ENCODE data around the gene CD1D.
"Not testable (repeated sequence)": the region's sequence is repeated elsewhere in the genome, so short reads cannot be mapped to it uniquely, and the experiment has no call there.

The CD1D gene

GRCh38 chr1:158180741-158181576, at the start of gene CD1D:
Gene CD1D, plus strand, starts transcription at chr1:158180895. Its CDS starts 207 bp downstream, at chr1:158181102.
- DNase-seq = peak in 1 of 14 donors; percentile 6

GRCh38 chr1:158131217-158131616, 49.5 kb upstream of the CD1D start:
- no peak for DNase-seq

GRCh38 chr1:158140764-158141192, 39.9 kb upstream of the CD1D start:
- DNase-seq = no peak

DNA sequence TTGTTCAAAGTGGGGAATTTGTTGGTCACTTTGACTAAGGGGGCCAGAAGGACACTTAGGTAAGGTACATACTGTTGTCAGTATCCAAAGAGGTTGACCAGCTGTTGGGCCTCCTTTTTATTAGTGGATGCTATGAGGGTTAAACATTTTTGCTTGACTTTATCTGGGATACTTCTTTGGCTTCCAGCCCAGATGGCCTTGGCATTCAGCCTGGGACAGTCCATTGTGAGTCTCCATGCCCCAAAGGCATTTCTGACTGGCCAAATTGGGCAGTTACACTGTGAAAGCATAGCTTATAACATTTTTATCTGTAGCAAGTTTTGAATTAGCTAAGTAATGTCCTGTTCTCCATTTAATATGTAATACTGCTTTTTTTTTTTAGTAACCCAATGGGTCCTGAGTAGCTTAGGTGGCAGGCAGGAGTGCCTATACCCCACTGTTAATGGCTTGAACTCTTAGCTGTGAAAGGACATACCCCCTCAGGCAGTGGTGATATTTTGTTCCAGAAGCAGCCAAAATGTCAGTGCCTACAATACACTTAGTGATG, 35.4 kb upstream of the CD1D start:
- DNase-seq = peak in 8 of 14 donors; percentile 23 to 76 (median 31)

DNA sequence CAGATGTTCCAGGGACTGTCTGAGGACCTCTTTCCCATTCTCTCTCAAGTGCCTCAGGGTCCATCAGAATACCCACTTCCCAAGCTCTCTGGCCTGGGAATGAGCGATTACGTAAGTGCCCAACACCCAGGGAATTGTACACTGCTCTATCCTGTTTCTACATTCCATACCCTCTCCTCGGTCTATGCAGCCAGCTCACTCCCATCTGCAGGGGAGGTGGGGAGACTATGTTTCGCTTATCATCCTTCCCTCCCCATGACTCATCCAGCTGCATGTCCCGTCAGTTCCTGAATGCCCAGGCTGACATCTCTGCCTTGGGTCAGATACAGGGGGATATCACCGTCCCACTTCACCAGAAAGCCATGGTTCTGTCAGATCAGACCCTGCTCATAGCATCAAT, 34.5 kb upstream of the CD1D start:
- DNase-seq = no peak

DNA sequence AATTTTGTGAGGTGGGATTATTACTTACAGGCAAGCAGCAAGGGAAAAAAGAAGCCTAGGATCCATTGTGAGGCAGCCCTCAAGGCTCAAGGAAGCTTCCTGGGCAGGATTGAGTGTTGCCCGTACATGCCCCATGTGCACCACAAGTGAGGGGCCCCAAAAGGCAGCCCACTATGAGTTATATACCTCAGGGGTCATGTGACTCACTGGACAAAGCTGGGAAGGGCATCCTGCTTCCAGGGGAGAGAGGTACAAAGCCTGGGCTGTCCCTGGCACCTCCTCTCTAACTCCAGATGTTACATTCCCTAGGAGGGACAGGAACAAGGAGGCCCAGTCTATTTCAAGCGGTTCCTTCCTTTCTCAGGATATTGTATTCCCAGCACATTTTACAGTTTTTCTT, 34.0 kb upstream of the CD1D start:
- DNase-seq = no peak

- no peak for DNase-seq
These were observed 33.3 kb upstream of the CD1D start for GRCh38 chr1:158147401-158147800.

GRCh38 chr1:158147869-158148268, 32.8 kb upstream of the CD1D start:
- DNase-seq = peak in 1 of 14 donors; percentile 24

DNA sequence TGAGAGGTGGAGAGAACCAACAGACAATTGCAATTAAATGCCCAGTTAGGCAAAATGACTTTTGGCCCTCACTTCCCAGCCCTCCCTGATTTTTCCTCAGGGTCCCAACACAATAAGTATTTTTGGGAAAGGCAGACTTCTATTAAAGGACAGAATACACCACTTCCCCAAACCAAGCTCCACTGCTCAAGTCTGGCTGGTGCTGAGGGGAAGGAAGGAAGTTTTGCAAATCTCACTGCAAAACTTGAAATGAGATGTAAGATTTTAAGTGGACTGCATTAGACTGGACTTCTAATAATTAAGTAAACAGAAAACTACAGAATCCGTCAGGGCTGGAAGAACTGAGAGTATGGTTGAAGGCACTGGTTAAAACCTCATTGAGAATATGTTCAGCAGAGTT, 32.2 kb upstream of the CD1D start:
- peak in 1 of 14 donors; percentile 31 for DNase-seq

DNA sequence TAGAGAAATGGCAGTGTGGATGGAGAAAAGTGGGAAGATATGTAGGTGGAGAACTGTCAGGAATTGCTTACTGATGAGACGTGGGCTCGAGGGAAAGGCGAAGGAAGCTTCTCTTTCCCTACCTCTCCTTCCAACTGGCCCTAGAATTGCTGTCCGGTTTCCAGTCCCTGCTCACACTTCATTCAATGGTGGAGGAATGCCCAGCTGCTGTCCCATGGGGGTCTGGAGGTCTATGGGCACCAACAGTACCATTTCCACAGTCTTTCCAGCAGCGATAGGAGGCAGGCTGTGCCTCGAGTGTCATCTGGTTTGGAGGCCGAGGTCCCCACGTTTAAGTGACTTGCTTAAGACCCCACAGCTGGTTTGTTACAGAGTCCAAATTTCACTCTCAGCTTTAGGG, 31.5 kb upstream of the CD1D start:
- peak in 2 of 14 donors; percentile 29 to 36 for DNase-seq

GRCh38 chr1:158149577-158150269, 31.0 kb upstream of the CD1D start:
- peak; percentile 53 to 96 (median 91) for DNase-seq

DNA sequence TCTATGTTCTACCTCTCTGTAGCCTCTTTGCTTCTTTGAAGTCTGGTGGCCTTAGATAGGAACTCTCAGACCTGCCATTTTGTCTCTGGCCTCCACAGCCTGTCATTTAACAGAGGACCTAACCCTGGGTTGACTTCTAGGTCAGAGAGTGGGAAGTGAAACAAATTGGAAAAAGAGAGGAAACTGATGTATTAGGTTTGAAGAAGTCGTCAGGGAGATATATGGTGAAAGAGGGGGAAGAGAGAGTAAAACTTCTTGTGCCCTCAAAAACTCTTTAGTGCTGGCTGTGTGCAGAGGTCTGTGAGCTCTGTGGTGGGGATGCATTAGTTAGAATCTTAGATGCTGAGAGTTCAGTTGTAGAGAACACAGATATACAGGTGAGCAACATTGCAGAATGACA, 30.2 kb upstream of the CD1D start:
- DNase-seq = no peak

GRCh38 chr1:158153179-158153578, 27.5 kb upstream of the CD1D start:
- no peak for DNase-seq

DNA sequence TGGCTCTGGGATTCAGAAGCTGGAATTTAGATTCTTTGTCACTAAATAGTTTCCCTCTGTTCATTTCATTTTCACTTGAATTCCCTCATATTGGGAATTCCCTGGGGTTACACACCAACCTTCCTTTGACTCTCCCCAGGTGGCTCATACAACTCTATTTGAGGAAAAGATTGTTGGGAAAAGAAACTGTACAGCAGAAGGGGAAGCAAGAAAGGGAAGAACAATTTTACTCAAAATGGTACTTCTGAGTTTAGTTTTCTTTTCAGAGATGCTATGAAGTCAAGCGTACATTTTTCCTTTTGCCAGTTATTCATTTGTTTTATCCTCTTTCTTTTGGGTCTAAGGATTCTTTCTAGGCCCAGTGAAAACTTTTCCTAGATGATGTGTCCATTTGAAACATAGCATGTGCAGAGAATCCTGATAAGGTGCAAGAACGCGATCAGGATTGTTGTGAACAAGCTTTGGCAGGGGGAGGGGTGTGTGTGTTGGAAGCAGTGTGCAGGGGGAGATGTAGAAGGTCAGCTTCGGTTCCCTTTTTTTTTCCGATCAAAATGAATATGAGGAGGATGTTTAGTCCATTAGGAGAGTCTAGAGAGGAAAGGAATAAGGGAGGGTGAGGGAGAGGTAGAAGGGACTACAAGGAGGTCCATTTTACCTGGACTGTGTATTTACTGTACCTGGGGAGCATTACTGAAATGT, 26.8 kb upstream of the CD1D start:
- DNase-seq = no peak

DNA sequence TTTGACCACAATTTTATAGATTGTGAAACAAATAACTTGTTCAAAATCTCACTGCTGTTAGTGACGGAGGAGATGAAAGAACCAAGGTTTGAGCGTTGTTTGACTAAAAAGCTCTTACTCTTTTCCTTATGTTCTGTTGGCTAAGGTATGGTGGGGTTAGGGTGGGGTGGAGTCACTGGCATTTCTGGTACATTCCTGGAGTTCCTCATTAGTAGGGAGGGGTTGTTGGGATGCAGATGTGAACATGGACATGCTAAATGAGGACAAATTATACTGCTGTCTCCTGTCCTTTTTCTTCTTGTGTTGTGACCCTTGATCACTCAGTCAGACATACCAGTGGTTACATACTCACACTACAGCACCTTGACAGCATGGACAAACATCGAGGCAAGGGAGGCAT, 26.2 kb upstream of the CD1D start:
- no peak for DNase-seq

DNA sequence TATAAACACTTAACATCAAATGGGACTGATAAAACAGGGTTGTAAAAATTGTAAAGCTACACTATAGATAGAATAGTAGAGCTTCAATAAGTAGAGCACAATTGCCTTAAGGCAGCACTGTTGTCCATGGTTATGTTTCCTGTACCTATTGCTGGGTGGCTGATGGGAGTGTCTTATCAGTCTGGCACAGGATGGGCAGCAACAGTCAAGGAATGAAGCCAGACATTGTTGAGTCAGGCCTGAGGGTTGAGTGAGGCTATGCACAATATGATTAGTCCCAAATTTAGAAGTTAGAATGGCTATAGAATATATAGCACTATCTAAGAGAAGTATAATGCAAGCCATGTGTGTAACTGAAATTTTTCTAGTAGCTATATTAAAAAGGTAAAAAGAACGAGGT, 25.0 kb upstream of the CD1D start:
- DNase-seq = no peak

DNA sequence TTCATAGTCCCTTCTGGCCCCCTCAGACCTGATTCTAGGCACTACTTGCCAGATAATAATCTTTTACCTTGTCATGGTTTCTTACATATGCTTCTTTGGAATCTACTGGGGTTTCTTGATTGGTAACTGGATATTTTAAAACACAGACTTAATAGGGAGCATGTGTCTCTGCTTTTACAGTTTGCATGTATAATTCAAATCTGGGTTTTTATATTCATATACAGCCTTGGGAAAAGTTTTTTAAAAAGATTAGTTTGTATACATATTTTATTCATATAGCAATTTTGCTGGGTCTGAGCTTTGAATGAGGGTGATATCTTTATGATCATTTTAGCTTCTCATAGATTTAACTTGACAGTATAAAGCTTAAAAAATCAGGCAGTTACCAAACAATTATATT, 21.1 kb upstream of the CD1D start:
- DNase-seq = no peak

DNA sequence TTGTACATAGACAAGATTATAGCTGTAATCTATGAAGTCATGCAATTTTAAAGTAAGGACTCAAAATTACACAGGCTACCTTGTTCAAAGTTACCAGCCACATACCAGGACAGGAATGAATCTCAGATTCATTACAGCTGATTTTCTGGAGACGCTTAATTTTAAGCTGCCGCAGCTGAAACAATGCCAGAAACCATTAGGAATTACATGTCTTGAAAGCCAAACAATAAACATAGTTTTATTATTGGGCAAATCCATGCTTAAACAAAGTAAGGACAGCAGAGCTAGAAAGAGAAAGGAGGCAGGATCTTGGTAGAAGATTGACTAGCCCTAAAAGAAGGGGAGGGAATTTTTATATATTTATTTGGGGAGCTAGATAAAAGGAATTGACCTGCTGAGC, 19.2 kb upstream of the CD1D start:
- no peak for DNase-seq

DNA sequence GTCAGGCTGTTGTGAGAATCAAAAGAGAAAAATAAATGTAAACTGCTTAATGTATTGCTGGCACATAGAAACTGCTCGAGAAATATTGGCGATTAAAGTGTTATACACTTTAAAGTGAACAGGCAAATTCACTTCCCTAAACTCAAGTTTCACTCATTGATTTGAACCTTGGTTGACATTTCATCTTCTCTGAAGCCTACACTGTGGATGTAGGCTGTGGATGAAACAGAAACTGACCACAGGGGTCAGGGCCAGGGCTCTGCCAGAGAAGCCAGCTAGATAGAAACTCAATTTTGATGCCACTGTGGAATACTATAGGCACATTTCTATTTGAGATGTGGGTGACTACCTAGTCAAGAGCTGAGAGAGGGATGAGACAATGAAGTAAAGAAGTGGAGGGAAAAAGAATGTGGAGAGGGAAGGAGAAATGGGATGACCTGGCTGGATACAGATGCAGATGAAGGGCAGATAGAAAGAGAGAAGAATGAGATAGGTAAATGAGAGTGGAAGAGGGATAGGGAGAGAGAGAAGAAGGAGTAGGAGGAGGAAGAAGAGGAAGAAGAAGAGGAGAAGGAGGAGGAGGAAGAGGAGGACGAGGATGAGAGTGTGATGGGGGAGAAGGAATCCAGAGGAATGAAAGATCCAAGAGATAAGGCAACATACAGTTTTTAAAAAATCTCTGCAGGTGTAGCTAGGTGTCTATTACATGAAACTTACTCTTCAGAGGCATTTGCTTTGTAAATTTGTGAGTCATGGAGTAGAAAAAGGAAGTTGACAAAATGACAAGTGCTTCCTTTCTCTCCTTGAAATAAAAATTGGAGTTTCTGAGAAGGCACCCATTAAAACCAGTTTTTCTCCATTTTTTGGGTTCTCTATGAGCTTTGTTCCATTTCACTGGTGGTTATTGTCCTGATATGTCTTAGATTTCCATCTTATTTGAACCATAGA, 17.4 kb upstream of the CD1D start:
- DNase-seq = no peak

- DNase-seq = no peak
These were observed 11.6 kb upstream of the CD1D start for GRCh38 chr1:158169105-158169504.

DNA sequence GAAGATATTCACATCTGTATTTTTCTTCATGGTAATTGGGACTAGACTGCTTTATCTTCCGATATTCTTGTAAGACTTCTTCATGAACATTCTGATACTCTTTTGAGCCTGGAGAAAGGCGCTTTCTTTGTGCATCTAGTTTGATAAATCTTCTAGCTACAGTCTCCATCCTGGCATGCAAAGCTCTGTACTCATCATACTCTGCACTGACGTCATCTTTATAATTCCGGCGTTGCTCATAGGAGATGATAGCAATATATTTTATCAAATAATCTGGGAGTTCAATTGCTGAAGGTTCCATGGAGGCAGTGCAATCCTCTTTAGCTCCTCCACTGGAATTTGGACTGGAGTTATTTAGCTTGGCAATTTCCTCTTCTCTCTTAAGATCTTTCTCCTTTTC, 4.8 kb upstream of the CD1D start:
- not testable (repeated sequence) for DNase-seq

DNA sequence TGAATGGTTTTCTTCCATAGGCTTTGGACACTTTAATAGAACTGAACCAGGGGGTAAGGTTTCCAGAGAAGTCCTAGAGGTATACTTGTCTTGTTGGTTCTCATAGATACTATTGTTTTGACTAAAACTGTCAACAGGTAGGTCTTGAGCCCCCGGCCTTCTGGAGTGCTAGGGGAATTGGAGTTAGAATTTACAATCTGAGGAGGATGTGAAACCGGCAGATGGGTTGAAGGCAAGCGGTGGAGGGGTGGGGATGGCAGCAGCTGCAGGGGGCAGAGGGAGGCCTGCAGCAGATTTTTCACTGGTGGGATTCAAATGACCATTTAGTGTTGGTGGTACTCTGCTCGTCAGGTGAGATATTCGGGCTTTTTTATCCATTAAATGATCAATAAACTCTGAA, 4.3 kb upstream of the CD1D start:
- DNase-seq = no peak
